Breast epithelium (tissue), 4 donors: ENCODE results near the gene MARS1. TPM values are rescaled to one million over a fixed set of nuclear protein-coding genes. Genes with fewer than 3 reads are reported as not detected.

Source experiments
- DNase-seq, 2 donors: peaks; one replicate each; pipeline ENCODE4 v3.0.0-alpha.2; 2019; ENCODE audit warnings: low spot score in 2 of 2
- H3K27ac ChIP-seq, 2 donors: fragments of 200-600 bp; sonication (generic) in 1 of 2; one replicate each; pipeline ENCODE4 v1.5.1; 2016 to 2019; ENCODE audit warnings: mild to moderate bottlenecking in 1 of 2
- H3K27me3 ChIP-seq, 2 donors: fragments of 200-600 bp; sonication (generic) in 1 of 2; one replicate each; pipeline versions ENCODE4 v1.5.1 to v1.6.0; 2017 to 2019; ENCODE audit warnings: control low read depth in 1 of 2, mild to moderate bottlenecking in 1 of 2
- H3K36me3 ChIP-seq: fragments of 200-600 bp; one replicate; pipeline ENCODE4 v1.5.1; 2019
- H3K4me1 ChIP-seq, 2 donors: fragments of 200-600 bp; sonication (generic); one replicate each; pipeline ENCODE4 v1.5.1; 2016 to 2019; ENCODE audit warnings: control low read depth in 1 of 2
- H3K4me3 ChIP-seq, 3 donors: fragments of 200-600 bp; sonication (generic); 1 replicate in 2 of 3; 2 replicates in 1 of 3; pipeline ENCODE4 v1.5.1; 2016 to 2019; ENCODE audit warnings: mild to moderate bottlenecking in 3 of 3, moderate library complexity in 2 of 3
- H3K9me3 ChIP-seq, 2 donors: fragments of 200-600 bp; sonication (generic) in 1 of 2; one replicate each; pipeline ENCODE4 v1.5.1; 2016 to 2019; ENCODE audit warnings: control low read depth in 1 of 2
- POLR2A ChIP-seq: fragments of 450-650 bp; IDR thresholded peaks from one replicate; pipeline ENCODE4 v1.6.1; 2016; ENCODE audit warnings: antibody characterized with exemption, mild to moderate bottlenecking, moderate library complexity
- POLR2AphosphoS5 ChIP-seq, 3 donors: sonication (generic); formaldehyde crosslinking; IDR thresholded peaks; one replicate each; pipeline ENCODE4 v1.6.1; 2017; ENCODE audit warnings: antibody characterized with exemption in 3 of 3
- intact Hi-C: fragments of 100-400 bp; cut with DNase I; formaldehyde crosslinking; loops from one replicate; pipeline ENCODE4 v1.15.1; 2023; ENCODE audit warnings: low total_unique reads
- total RNA-seq, 3 donors: library from RNA; depleted of rRNA; stranded (reverse); fragments of >200 nt; gene quantifications; one replicate each; pipeline ENCODE4 v1.1.0, GENCODE V29; 2016
- TF ChIP-seq, protein P1 (sequence below), 3 donors: fragments of 450-650 bp; IDR thresholded peaks; one replicate each; pipeline ENCODE4 v1.5.1; 2016 to 2017; ENCODE audit warnings: antibody characterized with exemption in 3 of 3, mild to moderate bottlenecking in 3 of 3, moderate library complexity in 3 of 3

The MARS1 gene
- total RNA-seq, 3 donors from 2014 or later: 39.2 to 65.9 (median 60.2) TPM

DNA sequence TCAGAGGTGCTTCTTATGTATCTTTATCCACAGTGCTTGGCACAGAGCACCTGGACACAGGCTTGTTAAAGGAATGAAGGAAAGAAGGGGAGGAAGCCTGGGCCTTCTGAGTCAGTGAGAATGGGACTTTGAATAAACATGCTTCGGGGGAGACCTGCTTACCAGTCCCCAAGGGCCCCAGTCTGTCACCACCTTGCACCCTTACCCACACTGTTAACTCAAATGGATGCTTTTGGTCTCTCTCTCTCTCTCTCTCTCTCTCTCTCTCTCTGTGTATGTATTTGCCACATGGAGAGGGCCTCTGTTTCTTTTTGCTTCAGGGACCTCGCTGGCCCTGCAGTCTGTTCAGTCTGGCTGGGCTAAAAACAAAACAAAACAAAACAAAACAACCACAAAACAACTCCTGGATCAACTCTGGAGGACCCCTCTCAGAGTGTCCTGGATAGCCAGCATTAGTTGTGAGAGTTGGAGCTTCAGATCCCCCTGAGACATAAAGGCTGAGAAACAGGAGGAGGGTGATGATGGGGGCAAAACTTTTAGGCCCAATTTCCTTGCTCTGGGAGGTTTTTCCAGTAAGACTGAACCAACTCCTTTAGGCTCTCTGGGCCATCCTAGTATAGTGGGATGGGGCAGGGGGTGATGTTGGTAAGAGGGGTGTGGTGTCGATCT lies 63.9 kb downstream of the MARS1 start:
- intact Hi-C loops: no loop called here
- no peak for DNase-seq

GRCh38 chr12:57552306-57552651 lies 64.4 kb downstream of the MARS1 start:
- Histone ChIP-seq H3K36me3 (no peaks in the 10 kb centered on the region), H3K4me3 (no peak overlapping the region), H3K9me3 (no peaks in the 10 kb centered on the region), H3K4me1 (no peaks in the 10 kb centered on the region), H3K27me3 (peaks cover 0 to 11% of the 10 kb centered on the region in 2 donors), H3K27ac (no peak overlapping the region)
- intact Hi-C loops: no loop called here
- no peak for DNase-seq
- TF ChIP-seq POLR2A: no peak
- TF ChIP-seq, protein P1, sequence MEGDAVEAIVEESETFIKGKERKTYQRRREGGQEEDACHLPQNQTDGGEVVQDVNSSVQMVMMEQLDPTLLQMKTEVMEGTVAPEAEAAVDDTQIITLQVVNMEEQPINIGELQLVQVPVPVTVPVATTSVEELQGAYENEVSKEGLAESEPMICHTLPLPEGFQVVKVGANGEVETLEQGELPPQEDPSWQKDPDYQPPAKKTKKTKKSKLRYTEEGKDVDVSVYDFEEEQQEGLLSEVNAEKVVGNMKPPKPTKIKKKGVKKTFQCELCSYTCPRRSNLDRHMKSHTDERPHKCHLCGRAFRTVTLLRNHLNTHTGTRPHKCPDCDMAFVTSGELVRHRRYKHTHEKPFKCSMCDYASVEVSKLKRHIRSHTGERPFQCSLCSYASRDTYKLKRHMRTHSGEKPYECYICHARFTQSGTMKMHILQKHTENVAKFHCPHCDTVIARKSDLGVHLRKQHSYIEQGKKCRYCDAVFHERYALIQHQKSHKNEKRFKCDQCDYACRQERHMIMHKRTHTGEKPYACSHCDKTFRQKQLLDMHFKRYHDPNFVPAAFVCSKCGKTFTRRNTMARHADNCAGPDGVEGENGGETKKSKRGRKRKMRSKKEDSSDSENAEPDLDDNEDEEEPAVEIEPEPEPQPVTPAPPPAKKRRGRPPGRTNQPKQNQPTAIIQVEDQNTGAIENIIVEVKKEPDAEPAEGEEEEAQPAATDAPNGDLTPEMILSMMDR (IDR thresholded peaks at IDR 0.05): no peak
- TF ChIP-seq POLR2AphosphoS5 (IDR thresholded peaks at IDR 0.05): no peak

More for the DNA sequence above, 63.9 kb downstream of the MARS1 start:
- Histone ChIP-seq H3K4me1 (no peaks in the 10 kb centered on the region), H3K27ac (no peak overlapping the region), H3K4me3 (no peak overlapping the region), H3K36me3 (no peaks in the 10 kb centered on the region), H3K9me3 (no peaks in the 10 kb centered on the region), H3K27me3 (peaks cover 0 to 11% of the 10 kb centered on the region in 2 donors)
- no peak for TF ChIP-seq POLR2A
- TF ChIP-seq POLR2AphosphoS5 (IDR thresholded peaks at IDR 0.05): no peak
- TF ChIP-seq, protein P1 (IDR thresholded peaks at IDR 0.05): no peak

DNA sequence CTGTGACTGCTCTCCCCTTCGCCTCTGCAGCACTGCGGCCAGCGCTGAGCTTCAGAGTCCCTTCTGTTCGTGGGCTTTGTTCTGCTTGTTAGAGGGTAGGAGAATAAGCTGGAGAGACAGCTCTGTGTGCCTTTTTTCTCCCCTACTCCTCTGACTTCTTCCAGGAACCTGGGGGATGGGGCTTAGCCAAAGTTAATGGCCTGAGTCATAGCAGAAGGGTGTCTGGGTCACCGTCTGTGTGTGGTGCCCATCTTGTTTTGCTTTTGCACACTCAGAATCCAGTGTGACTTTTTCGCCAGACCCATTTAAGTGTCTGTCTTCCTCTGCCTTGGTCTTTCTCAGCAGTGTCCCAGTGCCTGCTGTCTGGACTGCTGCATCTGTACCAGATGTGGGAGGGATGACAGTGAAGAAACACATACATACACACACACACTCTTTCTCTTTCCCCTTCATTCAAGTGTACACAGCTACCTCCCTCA lies 65.0 kb downstream of the MARS1 start:
- TF ChIP-seq POLR2AphosphoS5 (IDR thresholded peaks at IDR 0.05) (no peak), POLR2A (no peak)
- TF ChIP-seq, protein P1 (IDR thresholded peaks at IDR 0.05): no peak
- DNase-seq: no peak
- Histone ChIP-seq H3K4me3 (no peak overlapping the region), H3K27ac (no peak overlapping the region), H3K27me3 (peaks cover 0 to 11% of the 10 kb centered on the region in 2 donors), H3K36me3 (no peaks in the 10 kb centered on the region), H3K4me1 (no peaks in the 10 kb centered on the region), H3K9me3 (no peaks in the 10 kb centered on the region)
- intact Hi-C loops: no loop called here

- H3K27me3 ChIP-seq: peaks cover 0 to 11% of the 10 kb centered on the region in 2 donors
- no peak overlapping the region for H3K4me3 ChIP-seq
- no peak overlapping the region for H3K27ac ChIP-seq
- no peaks in the 10 kb centered on the region for H3K9me3 ChIP-seq
- H3K36me3 ChIP-seq: no peaks in the 10 kb centered on the region
- no peaks in the 10 kb centered on the region for H3K4me1 ChIP-seq
- no peak for TF ChIP-seq POLR2AphosphoS5 (IDR thresholded peaks at IDR 0.05)
- TF ChIP-seq, protein P1 (IDR thresholded peaks at IDR 0.05): no peak
- no peak for TF ChIP-seq POLR2A
- no peak for DNase-seq
- intact Hi-C loops: no loop called here
Measured at GRCh38 chr12:57553343-57554202, 65.7 kb downstream of the MARS1 start.

- Histone ChIP-seq H3K4me3 (no peak overlapping the region), H3K27ac (no peak overlapping the region), H3K9me3 (no peaks in the 10 kb centered on the region), H3K4me1 (no peaks in the 10 kb centered on the region), H3K36me3 (no peaks in the 10 kb centered on the region), H3K27me3 (peaks cover 0 to 10% of the 10 kb centered on the region in 2 donors)
- DNase-seq: no peak
- intact Hi-C loops: no loop called here
- TF ChIP-seq, protein P1 (IDR thresholded peaks at IDR 0.05): no peak
- TF ChIP-seq POLR2AphosphoS5 (IDR thresholded peaks at IDR 0.05) (no peak), POLR2A (no peak)
Measured at GRCh38 chr12:57554453-57554852, 66.6 kb downstream of the MARS1 start.
